Activated CD4-positive, alpha-beta T cell treated with anti-CD3 and anti-CD28 coated beads, Interleukin-2, amount 50 U/mL, for 16 hours (primary cell): Measurements from ENCODE around the gene TRPM8.
A peak's percentile ranks its signal among the peaks of the same experiment; 100 is the strongest.

ENCODE experiments used
- DNase-seq: peaks from one replicate; pipeline ENCODE4 v3.0.0-alpha.2; 2020

Gene TRPM8

DNA sequence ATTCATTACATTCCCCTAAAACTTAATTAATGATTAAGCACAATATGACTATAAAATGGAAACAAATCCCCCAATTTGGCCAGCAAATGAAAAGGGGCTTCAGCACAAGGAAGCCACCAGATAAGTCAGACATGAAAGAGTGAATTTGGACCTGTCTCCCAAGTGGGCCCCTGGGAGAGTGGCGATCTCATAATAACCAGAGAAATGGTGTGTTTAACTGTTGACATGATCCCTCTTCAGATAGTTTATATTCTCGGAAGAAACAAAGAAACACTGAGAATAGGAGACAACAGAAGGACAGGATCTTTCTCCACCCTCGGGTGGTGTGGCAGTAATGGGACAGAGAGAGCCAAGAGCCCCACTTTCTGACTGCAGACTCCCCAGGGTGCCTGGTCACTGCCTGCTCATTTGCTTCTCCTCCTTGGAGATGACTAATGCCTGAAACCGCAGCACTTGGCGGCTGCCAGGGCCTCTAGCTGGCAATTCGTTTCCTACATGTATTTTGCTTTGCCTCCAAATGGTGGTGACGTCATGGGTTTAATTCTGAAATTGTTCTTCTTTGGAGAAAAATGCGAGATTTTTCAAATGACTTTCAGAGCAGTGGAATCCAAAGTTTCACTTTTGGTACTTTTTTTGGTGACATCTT lies 86.9 kb downstream of the TRPM8 start:
- DNase-seq = peak; percentile 46

DNA sequence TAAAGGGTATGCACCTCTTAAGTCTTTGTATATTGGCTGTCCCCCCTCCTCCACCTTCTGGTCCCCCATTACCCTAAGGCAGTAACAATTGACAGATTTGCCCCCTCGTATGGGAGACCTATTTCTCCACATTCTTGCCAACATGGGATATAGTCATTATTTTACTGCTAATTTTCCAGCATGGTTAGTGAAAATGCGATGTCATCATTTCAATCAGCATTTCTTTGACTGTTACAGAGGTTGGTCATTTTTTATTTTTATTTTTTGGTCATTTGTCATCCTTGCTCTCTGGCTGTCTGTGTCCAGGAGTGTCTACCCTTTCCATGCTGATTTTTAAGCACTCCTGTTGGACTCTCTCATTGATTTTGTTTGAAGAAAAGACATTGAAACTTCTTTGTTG lies 88.0 kb downstream of the TRPM8 start:
- DNase-seq = no peak

DNA sequence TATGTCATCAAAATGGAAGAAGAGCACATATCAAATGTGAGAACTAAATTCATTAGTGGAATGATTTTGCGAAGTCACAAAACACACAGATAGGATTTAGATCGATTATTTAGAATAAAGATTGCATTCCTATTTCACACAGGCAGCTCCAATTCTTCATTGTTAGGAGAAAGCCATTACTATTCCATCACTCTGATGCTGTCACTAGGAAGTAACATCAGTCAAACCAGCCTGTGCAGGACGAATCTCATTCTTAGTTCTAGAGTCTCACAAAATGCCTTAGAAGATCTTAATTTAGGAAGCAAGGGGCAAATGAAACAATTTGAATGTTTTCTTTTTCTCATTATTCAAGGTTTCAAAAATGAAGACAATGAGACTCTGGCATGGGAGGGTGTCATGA lies 89.3 kb downstream of the TRPM8 start:
- DNase-seq = no peak

DNA sequence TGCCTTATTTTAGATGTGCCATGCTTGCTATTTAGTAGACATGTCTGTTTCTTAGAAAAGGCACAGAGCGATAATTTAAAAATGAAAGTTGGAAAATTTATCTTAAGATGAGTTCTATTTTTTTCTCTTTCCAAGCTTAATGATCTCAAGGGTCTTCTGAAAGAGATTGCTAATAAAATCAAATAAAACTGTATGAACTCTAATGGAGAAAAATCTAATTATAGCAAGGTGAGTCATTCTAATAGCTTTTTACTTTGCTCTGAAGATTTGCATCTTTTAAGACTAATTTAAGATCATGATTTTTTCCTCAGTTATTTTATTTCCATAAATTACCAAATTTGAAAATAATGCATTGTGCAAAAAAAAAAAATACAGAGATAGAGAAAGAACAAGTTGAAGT lies 97.3 kb downstream of the TRPM8 start:
- DNase-seq = no peak

DNA sequence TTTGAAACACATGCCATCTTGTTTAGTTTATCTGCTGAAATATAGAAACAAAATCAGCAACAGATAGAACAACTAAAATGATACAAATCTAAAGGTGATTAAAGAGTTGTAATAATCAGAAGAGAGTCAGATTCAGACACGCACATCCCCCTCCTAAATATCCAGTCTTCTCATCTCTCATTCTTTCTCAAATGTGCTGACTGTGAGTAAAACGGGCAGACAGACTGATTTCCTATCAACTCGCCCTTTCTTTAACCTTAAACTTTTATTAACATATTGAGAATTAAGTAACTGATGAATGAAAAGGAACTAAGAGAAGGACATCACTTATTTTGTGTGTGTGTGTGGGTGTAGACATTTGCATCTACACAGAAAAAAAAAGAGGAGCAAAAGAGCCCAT lies 98.7 kb downstream of the TRPM8 start:
- no peak for DNase-seq

DNA sequence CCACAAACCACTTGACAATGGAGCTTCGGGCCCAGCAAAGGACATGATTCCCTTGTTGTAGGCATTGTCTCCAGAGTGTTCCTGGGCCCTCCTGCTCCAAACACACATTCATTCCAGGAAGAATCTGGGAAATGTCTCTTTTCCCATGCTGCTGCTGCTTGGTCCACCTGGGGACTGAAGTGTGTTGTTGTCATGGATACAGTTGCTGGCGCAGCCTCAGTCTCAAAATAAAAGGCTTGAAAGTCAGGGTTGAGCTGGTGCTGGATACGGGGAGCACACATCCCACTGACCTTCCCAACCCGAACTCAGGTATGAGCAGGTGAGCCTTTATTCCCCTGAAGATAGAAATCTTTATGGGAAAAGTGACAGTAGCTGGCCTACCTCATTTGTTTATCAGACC lies 102.7 kb downstream of the TRPM8 start:
- no peak for DNase-seq

DNA sequence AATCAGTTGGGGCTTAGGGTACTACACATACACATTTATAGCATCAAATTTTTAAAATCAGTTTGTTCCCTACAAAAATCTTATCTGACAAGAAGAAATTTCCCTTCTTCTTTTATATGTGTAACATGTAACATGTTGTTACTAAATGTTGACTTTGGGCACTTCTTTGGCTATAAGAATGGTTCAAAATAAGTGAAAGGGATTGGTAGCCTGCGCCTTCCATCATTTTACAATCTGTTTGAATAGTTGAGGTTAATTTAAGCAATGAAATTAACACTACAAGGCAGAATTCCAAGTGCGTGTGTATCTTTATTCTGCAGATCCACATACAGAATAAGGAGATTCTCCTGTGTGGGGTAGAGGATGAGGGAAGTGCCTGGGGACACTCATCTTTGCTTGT lies 103.2 kb downstream of the TRPM8 start:
- no peak for DNase-seq

DNA sequence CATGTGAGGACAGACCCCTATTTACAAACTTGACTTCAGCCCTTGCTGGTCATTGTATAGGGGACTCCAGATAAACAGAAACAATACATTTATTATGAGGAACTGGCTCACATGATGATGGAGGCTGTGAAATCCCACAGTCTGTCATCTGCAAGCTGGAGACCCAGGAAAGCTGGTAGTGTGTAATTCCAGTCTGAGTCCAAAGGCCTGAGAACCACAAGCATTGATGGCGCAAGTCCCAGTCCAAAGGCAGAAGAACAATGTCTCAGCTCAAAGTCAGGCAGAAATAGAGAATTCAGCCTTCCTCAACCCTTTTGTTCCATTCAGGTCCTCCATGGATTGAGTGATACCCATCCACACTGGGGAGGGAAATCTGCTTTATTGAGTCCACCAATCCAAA lies 105.3 kb downstream of the TRPM8 start:
- DNase-seq = no peak

DNA sequence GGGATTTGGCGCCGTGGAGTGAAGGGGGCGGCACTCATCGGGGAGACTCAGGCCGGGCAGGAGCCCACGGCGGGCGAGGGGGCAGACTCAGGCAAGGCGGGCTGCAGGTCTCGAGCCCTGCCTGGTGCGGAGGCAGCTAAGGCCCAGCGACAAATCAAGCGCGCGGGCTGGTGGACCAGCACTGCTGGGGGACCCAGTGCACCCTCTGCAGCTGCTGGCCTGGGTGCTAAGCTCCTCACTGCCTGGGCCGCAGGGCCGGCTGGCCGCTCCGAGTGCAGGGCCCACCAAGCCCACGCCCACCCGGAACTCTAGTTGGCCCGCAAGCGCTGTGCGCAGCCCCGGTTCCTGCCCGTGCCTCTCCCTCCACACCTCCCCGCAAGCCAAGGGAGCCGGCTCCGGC lies 107.1 kb downstream of the TRPM8 start:
- no peak for DNase-seq

DNA sequence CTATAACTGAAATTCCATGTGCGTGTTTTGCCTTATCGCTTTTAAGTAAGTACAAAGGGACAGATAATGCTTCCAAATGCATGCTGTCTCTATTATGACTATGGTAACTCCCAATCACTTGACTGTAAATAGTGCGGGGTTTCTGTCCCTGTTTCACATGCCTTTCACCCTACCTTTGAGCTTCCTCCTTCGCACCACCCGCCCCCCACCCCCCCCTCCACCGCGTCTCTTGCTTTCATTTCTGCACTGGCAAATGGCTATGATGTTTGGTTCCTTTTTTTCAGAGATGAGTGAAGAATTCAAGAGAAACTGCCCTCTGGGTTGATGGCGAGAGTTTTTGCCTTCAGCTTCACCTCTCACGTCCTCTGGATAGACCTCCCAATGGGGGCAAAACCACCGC lies 108.3 kb downstream of the TRPM8 start:
- DNase-seq = peak; percentile 4

DNA sequence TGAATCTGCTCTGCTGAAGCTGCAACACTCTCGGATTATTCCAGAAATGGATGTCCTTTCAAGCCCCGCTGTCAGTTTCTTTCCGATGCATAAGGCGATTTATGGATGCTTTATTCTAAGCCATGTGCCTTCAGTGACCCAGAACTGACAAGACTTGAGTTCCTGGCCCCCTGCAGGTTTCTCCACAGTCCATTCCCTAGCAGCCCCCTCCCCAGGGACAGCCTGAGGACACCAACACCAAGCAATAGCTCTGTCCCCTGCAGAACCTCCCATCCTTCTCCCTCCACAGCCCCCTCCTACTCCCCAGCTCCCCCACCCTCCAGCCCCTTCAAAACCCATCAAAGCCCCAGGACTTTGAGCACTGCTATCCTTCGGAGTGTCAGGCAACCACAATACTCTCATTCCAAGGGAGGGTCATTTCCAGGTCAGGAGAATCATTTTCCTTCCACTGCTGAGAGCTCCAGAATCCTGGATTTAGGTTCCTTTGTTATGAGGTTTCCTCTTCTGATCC lies 108.8 kb downstream of the TRPM8 start:
- no peak for DNase-seq

DNA sequence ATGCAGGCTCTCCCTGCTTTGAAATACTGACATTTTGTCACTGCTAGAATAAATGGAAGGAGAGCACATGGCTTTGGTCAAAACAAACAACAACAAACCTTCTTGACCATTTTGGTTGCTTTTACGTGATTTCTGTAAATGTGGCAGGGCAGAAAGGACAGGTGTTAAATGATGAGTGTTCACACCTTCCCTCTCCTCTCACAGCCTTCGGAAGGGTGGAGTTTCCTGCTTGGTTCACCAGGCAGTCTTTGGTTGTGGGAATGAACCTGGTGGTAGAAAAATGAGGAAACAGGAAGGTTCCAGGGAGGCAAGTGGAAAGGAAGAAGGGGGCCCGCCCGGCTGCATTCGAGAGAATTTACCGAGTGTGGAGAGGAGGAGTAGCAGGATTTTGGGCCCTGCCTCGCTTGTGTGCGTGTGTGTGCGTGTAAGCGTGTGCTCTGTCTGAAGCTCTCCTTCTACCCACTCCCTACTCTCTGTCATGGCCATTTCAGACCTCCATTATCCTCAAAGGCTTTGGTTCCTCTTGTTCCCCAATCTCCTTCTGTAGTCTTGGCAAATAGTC lies 109.6 kb downstream of the TRPM8 start:
- DNase-seq = no peak

DNA sequence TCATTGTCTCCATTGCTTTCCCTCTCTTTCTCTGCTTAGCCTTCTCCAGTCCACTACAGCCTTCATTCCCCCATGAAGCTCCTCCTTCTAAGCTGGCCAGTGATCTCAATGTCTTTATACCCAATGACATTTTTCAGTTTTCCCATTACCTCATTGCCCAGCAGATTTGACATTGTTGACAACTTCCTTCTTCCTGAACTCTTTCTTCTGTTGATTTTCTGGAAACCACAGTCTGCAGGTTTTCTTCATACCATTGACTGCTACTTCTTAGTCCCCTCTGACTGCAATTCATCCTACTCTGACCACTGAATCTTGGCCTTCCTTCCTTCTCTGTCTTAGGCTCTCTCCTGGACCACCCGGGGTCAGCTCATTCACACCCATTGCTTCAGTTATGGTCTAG lies 110.5 kb downstream of the TRPM8 start:
- no peak for DNase-seq

DNA sequence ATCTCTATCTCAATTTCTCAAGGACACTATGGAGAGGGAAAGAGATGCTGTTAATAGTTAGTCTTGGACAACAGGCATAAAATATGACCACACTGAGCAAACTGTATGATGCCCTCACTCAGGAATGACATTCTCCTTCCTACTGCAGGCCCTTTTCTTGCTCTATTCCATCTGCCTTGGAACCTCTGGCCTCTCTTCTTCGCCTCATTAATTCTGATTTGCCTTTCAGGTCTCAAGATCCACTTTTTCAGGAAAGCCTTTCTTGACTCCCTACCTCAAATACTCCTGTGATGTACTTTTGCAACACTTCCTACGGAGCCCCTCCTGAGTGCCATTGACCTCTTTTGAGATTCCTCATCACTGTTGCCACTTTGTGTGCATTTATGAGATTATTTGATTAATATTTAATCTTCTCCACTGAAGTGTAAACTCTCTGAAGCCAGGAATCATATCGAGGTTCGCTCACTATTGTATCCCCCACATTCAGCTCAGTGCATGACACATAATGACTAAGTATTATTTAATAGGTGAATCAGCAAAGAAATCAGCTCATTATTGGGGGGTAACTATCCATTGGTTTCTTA lies 112.1 kb downstream of the TRPM8 start:
- no peak for DNase-seq

DNA sequence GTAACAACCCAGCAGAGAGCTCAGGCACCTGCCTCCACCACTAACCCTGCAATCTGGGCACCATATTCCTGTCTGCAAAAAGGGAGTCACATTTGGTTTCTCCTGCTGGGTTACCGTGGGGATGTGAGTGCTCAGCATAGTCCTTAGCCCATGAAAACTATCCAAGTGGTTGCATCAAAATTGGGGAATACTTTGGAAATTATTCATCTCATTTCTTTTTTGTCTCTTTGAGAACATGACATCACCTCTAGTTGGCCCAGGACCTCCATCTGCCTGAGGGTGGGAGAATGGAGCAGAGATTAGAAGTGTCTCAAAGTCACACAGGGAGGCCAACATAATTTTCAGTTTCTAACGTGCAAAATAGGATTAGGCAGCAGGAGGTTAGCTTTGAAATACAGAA lies 114.0 kb downstream of the TRPM8 start:
- DNase-seq = no peak

DNA sequence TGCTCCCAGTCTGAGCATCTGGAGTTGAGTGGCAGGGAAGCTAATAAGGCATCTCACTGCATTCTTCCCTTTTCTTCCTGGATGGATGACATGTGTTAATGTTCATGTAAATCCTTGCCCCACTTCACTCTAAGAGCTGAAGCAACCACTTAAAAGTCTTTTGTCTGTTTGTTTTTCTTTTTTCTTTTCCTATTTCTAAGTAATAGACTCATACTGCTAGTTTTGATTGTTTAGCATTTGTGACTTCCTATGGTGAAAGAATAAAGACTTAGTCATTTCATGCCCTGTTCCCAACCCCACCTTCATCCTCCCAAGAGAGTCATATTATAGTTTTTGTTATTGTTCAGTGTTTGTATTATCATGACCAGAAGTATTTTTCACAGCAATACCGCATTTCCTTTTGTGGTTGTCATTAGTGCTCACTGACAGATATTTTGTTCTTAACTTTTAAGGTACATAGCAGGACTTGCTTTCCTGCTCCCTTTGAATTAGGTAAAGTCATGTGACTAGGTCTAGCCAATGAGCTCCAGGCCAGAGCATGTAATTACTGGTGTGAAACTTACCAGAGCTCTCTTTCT lies 115.2 kb downstream of the TRPM8 start:
- peak; percentile 79 for DNase-seq

DNA sequence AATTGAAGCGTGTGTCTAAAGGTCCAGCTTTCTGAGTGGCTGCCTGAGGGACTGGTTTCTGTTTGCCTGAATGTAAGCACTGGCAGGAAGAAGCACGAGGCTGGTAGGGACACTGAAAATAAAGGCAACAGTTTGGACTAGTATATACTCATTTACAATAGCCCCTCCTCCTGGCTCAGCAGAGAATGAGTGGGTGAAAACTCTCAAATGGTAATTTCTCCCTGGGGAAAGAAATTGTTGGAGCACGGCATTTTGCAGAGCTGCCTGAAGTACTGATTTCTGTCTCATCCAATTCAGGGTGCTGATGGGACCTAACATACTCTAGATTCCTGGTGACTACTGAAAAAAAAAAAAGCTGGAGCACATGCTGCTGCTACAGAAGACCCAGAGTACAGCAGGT lies 116.0 kb downstream of the TRPM8 start:
- no peak for DNase-seq

DNA sequence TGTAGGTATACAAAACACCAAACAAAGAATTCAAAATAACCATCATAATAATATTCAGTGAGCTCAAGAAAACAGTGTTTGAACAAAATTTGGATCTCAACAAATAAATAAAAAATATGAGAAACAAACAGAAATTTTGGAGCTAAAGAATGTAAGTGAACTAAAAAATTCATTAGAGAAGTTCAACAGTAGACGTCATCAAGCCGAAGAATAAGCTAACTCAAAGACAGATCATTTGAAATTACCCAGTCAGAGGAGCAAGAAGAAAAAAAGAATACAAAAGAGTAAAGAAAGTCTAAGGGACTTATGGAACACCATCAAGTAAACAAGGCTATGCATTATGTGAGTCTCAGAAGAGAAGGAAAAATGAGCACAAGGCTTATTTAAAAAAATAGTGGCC lies 116.7 kb downstream of the TRPM8 start:
- DNase-seq = no peak

DNA sequence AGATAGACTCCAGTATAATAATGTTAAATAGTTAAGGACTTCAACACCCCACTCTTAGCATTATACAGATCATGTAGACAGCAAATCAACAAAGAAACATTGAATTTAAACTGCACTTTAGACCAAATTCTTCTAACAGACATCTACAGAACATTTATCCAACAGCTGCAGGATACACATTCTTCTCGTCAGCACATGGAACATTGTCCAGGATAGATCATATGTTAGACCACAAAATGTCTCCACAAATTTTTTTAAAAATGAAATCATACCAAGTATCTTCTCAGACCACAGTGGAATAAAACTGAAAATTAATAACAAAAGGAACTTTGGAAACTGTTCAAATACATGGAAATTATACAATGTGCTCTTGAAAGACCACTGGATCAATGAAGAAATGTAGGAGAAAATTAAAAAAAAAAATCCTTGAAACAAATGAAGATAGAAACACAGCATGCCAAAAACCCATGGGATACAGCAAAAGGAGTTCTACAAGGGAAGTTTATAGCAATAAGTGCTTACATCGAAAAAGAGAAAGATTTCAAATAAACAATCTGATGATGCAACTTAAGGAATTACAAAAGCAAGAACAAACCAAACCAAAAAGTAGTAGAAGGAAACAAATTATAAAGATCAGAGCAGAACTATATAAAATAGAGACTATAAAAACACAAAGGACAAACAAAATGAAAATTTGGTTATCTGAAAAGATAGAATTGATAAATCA lies 121.1 kb downstream of the TRPM8 start:
- no peak for DNase-seq

DNA sequence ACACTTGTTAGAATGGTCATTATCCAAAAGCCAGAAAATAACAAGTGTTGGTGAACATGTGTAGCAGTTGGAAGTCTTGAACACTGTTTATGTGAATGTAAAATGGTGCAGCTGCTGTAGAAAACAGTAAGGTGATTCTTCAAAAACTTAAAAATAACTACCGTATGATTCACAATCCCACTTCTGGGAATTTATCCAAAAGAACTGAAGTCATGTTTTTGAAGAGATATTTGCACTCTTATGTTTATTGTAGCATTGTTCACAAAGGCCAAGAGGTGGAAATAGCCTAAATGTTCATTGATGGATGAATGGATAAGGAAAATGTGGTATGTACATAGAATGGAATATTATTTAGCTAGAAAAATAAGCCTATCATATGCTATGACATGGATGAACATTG lies 127.0 kb downstream of the TRPM8 start:
- no peak for DNase-seq

DNA sequence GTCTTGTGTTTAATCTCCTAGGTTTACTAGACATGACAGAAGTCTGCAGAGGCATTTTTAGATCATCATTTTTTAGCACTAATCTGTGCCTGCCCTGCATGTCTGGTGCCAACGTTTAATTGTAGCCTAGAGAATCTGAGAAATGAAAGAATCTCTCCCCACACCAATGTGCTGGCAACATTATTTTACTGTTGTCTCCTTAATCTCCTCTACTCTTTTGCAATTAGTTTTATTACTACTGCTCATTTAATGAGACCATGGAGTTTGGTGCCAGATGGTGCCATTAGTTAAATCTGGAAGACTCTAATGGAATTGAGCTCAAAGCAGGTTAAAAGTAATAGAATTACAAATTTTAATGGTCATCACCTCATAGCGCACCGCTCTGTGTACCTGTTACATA lies 129.3 kb downstream of the TRPM8 start:
- no peak for DNase-seq

DNA sequence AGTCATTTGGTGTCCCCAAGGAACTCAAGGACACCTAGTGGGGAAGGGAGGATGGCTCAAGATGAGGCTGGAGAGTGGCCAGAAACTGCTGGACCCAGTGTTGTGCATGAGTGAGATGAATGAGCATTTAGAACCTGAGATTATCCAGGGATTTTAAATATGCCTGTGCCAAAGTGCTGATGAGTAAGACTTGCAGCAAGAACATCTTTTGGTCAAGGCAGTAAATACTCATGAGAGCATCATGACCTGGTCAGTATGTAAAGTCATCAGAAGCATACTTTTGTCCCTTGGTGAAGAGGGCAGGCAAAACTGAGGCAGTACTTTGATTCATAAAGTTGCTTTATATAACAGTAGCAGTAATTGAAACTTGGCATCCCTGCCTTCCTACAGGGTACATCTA lies 130.2 kb downstream of the TRPM8 start:
- DNase-seq = no peak

DNA sequence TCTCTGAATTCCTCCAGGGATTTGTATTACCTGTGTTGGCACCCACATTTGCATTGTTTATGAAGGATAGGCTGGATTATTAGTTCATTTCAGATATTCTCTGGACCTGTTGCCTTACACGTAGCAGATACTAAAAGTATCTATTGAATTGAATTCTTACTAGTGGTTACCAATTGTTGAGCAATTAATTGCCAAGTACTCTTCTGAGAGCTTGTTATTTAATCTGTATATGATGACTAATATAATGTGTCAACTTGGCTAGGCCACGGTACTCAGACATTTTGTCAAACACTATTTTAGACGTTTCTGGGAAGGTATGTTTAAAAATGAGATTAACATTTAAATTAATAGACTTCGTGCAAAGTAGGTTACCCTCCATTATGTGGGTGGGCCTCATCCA lies 130.9 kb downstream of the TRPM8 start:
- DNase-seq = no peak
